ENCODE results near the gene DSCAM. TPM values are rescaled to one million over a fixed set of nuclear protein-coding genes. Genes with fewer than 3 reads are reported as not detected.

The DSCAM gene
- total and polyA plus RNA-seq, 10 donors = 0.02 to 2.7 (median 2.0) TPM

GRCh38 chr21:40242586-40243265 is 604.2 kb downstream of the DSCAM start:
- Histone ChIP-seq H3K36me3 (no peaks in the 10 kb centered on the region), H3K27ac (no peak overlapping the region), H3K9me3 (peaks cover 0 to 30% (median 9%) of the 10 kb centered on the region in 8 donors), H3K27me3 (replicated peaks in 1 of 7) (no peaks in the 10 kb centered on the region), H3K4me3 (no peak overlapping the region), H3K4me1 (no peaks in the 10 kb centered on the region)
- intact Hi-C loops (cut with DNase I; ENCODE audit: low total_unique reads) = no loop called here
- DNase-seq = no peak
- 52 to 80% (median 74%) methylated on average over 3 of the region's 3 CpGs for WGBS, 5 donors
- TF ChIP-seq, protein P1, sequence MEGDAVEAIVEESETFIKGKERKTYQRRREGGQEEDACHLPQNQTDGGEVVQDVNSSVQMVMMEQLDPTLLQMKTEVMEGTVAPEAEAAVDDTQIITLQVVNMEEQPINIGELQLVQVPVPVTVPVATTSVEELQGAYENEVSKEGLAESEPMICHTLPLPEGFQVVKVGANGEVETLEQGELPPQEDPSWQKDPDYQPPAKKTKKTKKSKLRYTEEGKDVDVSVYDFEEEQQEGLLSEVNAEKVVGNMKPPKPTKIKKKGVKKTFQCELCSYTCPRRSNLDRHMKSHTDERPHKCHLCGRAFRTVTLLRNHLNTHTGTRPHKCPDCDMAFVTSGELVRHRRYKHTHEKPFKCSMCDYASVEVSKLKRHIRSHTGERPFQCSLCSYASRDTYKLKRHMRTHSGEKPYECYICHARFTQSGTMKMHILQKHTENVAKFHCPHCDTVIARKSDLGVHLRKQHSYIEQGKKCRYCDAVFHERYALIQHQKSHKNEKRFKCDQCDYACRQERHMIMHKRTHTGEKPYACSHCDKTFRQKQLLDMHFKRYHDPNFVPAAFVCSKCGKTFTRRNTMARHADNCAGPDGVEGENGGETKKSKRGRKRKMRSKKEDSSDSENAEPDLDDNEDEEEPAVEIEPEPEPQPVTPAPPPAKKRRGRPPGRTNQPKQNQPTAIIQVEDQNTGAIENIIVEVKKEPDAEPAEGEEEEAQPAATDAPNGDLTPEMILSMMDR (IDR thresholded peaks at IDR 0.05 in 8 of 11, conservative IDR thresholded peaks at IDR 0.05 in 3 of 11) = no peak
- TF ChIP-seq POLR2A (IDR thresholded peaks at IDR 0.05) (no peak), POLR2AphosphoS5 (IDR thresholded peaks at IDR 0.05) (no peak)

DNA sequence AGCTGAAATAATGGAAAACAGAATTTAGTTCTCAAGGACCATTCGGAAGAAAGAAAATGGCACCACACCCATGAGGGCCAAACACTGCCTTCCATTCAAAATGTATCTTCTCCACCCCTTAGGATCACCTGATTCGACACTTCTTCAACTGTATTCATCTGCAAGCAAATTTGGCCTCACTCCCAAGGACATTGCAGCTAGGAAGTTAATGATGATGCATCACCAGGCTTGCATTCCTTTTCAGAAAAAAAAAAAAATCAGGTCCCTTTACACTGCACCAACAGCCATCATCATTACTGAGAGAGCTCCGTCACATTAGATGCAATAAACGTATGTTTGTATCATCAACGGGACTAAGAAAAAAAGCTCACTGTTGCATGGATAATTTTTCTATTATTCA is 611.4 kb downstream of the DSCAM start:
- no peaks in the 10 kb centered on the region for H3K36me3 ChIP-seq
- no peak for DNase-seq
- H3K4me3 ChIP-seq = no peak overlapping the region
- H3K27ac ChIP-seq = no peak overlapping the region
- no peaks in the 10 kb centered on the region for H3K27me3 ChIP-seq (replicated peaks in 1 of 7)
- WGBS, 5 donors = 55 to 81% (median 69%) methylated on average over 5 of the region's 5 CpGs
- intact Hi-C loops (cut with DNase I; ENCODE audit: low total_unique reads) = no loop called here
- peaks cover 0 to 13% (median 2%) of the 10 kb centered on the region in 8 donors for H3K9me3 ChIP-seq
- H3K4me1 ChIP-seq = no peaks in the 10 kb centered on the region
- no peak for TF ChIP-seq POLR2A (IDR thresholded peaks at IDR 0.05)
- TF ChIP-seq, protein P1 (IDR thresholded peaks at IDR 0.05 in 8 of 11, conservative IDR thresholded peaks at IDR 0.05 in 3 of 11) = no peak
- TF ChIP-seq POLR2AphosphoS5 (IDR thresholded peaks at IDR 0.05) = no peak

DNA sequence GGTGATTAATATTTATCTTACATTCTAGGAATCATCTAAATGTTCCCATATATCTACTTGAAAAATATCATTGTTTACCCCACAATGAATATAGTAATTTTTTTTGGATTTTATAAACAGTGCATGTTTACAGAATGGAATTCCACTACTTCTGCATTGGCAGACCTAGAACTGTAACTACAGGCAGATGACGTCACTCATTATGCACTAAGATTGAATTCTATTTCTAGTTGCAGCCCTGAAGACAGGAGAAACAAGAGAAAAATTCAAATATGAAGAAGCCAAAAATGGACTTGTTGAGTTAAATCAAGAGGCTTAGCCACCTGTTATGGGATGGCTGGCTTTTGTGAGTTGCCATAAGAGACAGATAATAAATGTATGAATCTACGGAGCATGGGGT is 615.0 kb downstream of the DSCAM start:
- 92 to 97% (median 94%) methylated on average over 2 of the region's 2 CpGs for WGBS, 5 donors
- H3K4me1 ChIP-seq = no peaks in the 10 kb centered on the region
- peaks cover 0 to 6% (median 0%) of the 10 kb centered on the region in 8 donors for H3K9me3 ChIP-seq
- no peaks in the 10 kb centered on the region for H3K36me3 ChIP-seq
- no peak overlapping the region for H3K27ac ChIP-seq
- H3K4me3 ChIP-seq = no peak overlapping the region
- H3K27me3 ChIP-seq (replicated peaks in 1 of 7) = no peaks in the 10 kb centered on the region
- intact Hi-C loops (cut with DNase I; ENCODE audit: low total_unique reads) = no loop called here
- TF ChIP-seq POLR2A (IDR thresholded peaks at IDR 0.05) = no peak
- TF ChIP-seq, protein P1 (IDR thresholded peaks at IDR 0.05 in 8 of 11, conservative IDR thresholded peaks at IDR 0.05 in 3 of 11) = no peak
- no peak for TF ChIP-seq POLR2AphosphoS5 (IDR thresholded peaks at IDR 0.05)
- no peak for DNase-seq

DNA sequence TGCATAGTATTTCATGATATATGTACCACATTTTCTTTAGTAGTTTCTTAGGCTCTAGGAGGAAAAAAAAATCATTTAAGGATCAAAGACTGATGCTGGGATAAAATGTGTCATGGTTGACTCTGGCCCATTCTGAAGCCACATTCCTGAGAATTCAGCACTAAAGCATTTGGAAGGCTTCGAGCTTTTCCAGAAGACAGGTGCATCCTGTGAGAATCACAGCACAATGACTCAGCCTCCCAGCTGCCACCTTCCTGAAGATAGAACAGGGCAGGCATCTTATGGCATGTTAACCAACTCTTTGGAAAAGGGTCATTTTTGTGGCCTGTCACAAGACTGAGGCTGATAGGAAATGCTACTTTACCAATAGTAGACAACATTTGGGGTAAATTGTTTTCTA is 619.9 kb downstream of the DSCAM start:
- DNase-seq = no peak
- no peaks in the 10 kb centered on the region for H3K4me1 ChIP-seq
- no peaks in the 10 kb centered on the region for H3K27me3 ChIP-seq (replicated peaks in 1 of 7)
- WGBS, 5 donors = 46 to 77% (median 65%) methylated on average over 1 of the region's 1 CpG
- no peak overlapping the region for H3K4me3 ChIP-seq
- no peak for TF ChIP-seq POLR2AphosphoS5 (IDR thresholded peaks at IDR 0.05)
- intact Hi-C loops (cut with DNase I; ENCODE audit: low total_unique reads) = no loop called here
- H3K9me3 ChIP-seq = peaks cover 0 to 5% (median 0%) of the 10 kb centered on the region in 8 donors
- no peak overlapping the region for H3K27ac ChIP-seq
- no peaks in the 10 kb centered on the region for H3K36me3 ChIP-seq

Measured in spleen (tissue), 11 donors.